Upper lobe of left lung (tissue), 4 donors: ENCODE measurements around the gene NEDD8.

Source experiments
- POLR2A ChIP-seq, 4 donors: fragments of 450-650 bp; IDR thresholded peaks; one replicate each; pipeline ENCODE4 v1.5.1; 2016 to 2017; ENCODE audit warnings: antibody characterized with exemption in 4 of 4, mild to moderate bottlenecking in 2 of 4
- POLR2AphosphoS5 ChIP-seq, 2 donors: sonication (generic); formaldehyde crosslinking; IDR thresholded peaks; one replicate each; pipeline ENCODE4 v1.5.1; 2017; ENCODE audit warnings: antibody characterized with exemption in 2 of 2
- TF ChIP-seq, protein P1 (sequence below), 6 experiments: fragments of 450-650 bp in 4 of 6; fragments of 200-600 bp in 2 of 6; sonication (generic) in 2 of 6; IDR thresholded peaks; one replicate each; pipeline ENCODE4 v1.5.1; 2016 to 2019; ENCODE audit warnings: antibody characterized with exemption in 6 of 6

DNA sequence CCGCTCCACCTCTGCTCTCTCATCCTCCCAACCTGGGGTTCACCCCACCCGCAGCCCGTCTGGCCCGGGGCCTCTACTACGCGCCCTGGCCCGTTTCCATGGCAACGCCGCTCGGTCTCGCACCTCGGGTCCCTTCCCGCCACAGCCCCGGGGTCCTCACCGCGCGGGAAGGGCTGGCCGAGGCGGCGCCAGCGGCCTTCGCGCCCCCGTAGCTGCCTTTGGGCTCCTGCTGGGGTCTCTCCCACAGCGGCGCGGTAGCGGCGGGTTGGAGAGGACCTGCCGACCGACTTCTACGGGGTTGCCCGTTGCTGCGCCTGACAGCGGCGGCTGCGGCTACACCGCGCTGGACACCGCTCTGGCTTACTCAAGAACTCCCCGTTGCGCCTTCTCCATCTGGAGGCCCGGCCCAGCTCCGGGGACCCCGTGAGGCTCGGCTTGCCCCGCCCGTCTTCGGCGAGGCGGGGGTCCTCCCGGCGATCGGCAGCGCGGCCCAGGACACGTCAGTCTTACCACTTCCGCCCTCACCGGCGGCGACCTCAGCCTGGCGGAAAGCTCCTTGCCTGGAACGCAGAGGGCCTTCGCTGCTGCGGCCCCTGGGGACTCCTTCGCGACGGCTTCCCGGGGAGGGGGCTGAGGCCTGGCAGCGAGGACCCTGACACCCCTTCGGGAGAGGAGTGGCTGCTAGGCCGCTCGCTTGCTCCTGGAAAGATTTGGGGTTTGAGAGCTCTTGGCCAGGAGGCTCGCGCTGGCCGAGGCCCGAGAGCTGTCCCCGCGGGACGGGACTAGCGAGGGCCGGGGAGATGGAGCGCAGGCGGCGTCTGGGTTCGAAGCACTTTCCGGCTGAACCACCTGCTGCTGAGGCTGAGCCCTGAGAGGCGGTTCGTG lies 36.7 kb downstream of the NEDD8 start, which contains the start of gene TM9SF1:
- TF ChIP-seq, protein P1, sequence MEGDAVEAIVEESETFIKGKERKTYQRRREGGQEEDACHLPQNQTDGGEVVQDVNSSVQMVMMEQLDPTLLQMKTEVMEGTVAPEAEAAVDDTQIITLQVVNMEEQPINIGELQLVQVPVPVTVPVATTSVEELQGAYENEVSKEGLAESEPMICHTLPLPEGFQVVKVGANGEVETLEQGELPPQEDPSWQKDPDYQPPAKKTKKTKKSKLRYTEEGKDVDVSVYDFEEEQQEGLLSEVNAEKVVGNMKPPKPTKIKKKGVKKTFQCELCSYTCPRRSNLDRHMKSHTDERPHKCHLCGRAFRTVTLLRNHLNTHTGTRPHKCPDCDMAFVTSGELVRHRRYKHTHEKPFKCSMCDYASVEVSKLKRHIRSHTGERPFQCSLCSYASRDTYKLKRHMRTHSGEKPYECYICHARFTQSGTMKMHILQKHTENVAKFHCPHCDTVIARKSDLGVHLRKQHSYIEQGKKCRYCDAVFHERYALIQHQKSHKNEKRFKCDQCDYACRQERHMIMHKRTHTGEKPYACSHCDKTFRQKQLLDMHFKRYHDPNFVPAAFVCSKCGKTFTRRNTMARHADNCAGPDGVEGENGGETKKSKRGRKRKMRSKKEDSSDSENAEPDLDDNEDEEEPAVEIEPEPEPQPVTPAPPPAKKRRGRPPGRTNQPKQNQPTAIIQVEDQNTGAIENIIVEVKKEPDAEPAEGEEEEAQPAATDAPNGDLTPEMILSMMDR (IDR thresholded peaks at IDR 0.05): peak in 2 of 6 experiments; percentile 24 to 31
- TF ChIP-seq POLR2AphosphoS5 (IDR thresholded peaks at IDR 0.05) (peak; percentile 95 to 97), POLR2A (IDR thresholded peaks at IDR 0.05) (peak; percentile 68 to 86 (median 72))
